GM12874 (cell line): ENCODE data around the gene NCR3LG1.

Source experiments
- TF ChIP-seq, protein P1 (sequence below): IDR thresholded peaks from 2 replicates; pipeline ENCODE4 v1.5.1; 2011; ENCODE audit warnings: low read depth, mild to moderate bottlenecking, control low read depth, low read length, moderate library complexity; ENCODE audit not compliant: insufficient read depth

Gene NCR3LG1

DNA sequence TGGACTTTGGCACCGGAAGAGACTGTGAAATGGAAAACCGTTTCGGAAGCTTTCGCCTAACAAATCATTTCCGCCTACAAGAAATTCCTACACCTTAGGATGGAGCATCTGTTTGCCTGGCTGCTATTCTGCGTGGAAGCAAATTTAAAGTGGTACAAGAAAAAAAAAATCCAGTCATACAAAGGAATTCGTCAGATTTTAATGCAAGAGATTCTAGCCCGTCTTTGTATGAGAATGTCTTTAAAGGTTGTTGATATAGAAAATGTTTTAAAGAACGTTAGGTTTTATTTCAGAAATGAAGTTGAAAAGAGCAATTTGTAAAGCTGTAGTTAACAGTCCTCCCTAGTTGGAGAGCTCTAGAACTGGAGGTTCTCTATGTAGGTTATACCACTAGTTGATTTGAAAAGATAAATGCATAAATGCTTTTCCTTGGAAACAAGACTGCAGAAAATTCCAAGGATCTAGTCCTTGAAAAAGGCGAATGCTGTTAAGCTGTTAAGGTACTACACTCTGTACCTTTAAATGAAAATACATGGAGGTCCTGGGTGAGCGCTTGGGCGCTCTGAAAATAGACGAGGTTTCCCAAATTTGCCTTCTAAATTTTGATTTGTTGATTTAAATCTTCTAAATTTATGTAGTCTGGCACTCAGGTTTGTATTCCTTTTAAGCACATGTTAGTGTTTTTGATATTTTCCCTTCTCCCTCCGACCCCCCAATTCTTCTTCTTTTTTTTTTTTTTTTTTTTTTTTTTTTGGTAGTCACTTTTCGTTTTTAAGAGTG is 2.4 kb downstream of the NCR3LG1 start:
- TF ChIP-seq, protein P1, sequence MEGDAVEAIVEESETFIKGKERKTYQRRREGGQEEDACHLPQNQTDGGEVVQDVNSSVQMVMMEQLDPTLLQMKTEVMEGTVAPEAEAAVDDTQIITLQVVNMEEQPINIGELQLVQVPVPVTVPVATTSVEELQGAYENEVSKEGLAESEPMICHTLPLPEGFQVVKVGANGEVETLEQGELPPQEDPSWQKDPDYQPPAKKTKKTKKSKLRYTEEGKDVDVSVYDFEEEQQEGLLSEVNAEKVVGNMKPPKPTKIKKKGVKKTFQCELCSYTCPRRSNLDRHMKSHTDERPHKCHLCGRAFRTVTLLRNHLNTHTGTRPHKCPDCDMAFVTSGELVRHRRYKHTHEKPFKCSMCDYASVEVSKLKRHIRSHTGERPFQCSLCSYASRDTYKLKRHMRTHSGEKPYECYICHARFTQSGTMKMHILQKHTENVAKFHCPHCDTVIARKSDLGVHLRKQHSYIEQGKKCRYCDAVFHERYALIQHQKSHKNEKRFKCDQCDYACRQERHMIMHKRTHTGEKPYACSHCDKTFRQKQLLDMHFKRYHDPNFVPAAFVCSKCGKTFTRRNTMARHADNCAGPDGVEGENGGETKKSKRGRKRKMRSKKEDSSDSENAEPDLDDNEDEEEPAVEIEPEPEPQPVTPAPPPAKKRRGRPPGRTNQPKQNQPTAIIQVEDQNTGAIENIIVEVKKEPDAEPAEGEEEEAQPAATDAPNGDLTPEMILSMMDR, result no peak

DNA sequence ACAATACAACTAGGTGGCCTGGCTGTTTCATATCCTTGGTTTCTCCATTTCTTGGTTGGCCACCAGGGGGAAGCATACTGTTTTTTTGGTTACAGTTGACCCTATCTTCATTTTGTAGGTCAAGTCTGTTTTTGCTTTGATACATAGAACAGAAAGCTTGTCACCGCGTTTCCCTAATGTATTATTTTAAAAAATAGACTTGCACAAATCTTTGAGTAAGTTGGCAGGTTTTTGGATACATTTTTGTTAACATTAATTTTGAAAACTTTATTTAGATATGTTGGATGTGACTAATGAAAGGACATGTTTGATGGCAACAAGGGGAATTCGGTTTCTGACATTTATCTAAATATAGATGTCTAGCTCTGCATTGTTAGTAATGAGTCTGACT is 3.0 kb downstream of the NCR3LG1 start:
- TF ChIP-seq, protein P1, result peak; percentile 50

DNA sequence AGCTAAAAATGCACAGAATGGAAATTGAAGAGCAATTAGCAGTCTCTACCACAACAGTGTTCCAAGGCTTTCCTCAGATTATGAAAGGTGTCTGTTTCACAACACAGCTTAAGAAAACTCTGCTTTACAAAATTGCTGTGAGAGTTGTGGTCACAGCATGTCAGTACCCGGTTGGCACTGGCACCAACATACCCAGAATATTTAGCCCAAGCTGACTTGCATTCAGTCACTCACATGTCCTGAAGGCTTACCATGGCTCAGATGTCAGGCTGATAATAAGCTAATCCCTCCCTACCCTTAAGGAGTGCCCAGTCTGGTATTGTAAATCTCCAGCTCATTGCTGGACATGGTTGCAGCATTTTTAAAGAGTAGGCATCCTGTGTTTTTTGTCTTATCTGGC is 14.9 kb downstream of the NCR3LG1 start:
- TF ChIP-seq, protein P1, result no peak

DNA sequence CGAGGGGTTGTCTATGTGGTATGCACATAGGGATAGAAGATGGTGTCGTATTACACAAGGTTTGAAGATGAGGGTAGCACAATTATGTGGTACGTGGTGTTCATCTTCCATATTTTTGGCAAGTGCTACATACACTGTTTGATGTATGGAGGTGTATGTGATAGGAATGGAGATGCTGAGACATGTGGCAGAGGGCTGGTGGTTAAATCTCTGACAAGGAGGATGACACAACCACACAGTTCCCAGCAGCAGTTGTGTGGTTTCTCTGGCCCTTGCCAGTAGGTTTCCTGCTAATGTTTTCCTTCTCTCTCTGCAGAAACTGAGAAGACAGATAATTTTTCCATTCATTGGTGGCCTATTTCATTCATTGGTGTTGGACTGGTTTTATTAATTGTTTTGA is 17.0 kb downstream of the NCR3LG1 start:
- TF ChIP-seq, protein P1, result no peak

DNA sequence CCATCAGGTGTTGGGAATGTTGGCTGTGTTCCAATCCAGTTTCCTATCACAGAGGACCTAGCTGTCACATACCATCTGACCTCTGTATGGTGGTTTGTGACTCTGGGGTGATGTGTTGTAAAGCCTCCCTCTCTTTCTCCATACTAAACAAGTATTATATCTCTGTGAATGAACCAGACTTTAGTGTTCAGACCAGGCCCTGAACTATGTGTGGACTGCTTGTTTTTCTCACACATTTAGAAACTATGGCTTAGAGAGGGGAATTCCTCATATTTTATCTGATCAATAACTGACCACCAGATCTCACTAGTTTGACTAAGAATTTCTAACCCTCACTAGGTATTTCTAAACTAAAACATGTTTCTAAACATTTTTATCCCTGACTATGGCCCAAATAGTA is 17.5 kb downstream of the NCR3LG1 start:
- TF ChIP-seq, protein P1, result no peak

DNA sequence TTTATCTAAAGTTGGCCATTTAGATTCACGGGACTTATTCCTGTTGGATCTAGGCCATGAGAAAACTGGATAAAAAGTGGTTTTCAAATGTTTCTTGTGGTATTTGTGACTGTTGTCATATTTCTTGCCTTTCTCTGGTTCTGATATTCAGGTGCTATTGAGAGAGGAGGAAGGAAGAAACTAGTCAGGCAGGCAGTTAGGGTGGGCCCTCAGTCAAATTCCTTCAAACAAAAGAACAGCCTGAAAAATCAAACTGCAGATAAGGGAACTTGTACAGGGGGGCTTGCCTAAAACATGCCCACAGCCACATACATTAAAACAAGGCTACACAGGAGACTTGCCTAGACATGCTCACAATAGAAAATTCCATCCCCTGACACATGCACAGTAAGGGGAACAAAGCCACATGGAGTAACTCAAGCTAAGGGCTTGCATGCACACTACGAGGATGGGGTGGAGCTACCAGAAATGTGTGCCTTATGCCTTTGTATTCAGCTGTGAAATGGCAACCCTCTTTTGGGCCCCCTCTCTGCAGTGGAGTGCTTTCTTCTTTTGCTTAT is 18.2 kb downstream of the NCR3LG1 start:
- TF ChIP-seq, protein P1, result no peak

DNA sequence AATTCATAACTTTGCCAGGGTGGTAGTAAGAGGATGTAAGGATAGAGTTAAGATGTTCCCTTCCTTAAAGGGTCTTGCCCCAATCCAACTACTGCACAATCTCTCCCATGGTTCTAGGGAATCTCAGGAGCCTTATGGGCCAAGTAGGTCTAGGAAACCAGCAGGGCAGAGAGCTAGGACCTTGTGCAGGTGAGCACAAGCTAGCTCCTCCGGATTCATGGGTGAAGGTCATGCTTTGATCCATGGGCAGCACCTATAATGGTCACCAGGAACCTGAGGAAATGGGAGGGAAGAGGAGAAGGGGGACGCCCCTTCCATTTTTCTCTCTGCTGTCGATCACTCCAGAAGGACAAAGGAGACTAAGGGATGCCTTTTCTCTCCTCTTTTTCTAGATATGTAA is 20.0 kb downstream of the NCR3LG1 start:
- TF ChIP-seq, protein P1, result no peak
